ENCODE results near the gene RAMP1. TPM values are rescaled to one million over a fixed set of nuclear protein-coding genes. Genes with fewer than 3 reads are reported as not detected.

RAMP1 gene
- total RNA-seq, 4 donors from 2014 or later: 44.1 to 591 (median 424) TPM

GRCh38 chr2:237820421-237820820 is 39.0 kb upstream of the RAMP1 start:
- Histone ChIP-seq H3K27me3 (no peaks in the 10 kb centered on the region), H3K4me1 (no peaks in the 10 kb centered on the region), H3K36me3 (no peaks in the 10 kb centered on the region), H3K9me3 (no peaks in the 10 kb centered on the region), H3K27ac (no peak overlapping the region), H3K4me3 (no peak overlapping the region)
- DNase-seq: no peak
- no peak for TF ChIP-seq POLR2A (IDR thresholded peaks at IDR 0.05)
- TF ChIP-seq CTCF (IDR thresholded peaks at IDR 0.05): no peak
- intact Hi-C loops (cut with DNase I; ENCODE audit: low total_unique reads): no loop called here

- DNase-seq: no peak
- TF ChIP-seq CTCF (IDR thresholded peaks at IDR 0.05) (no peak), POLR2A (IDR thresholded peaks at IDR 0.05) (no peak)
- Histone ChIP-seq H3K4me3 (no peak overlapping the region), H3K4me1 (no peaks in the 10 kb centered on the region), H3K9me3 (no peaks in the 10 kb centered on the region), H3K36me3 (no peaks in the 10 kb centered on the region), H3K27me3 (no peaks in the 10 kb centered on the region), H3K27ac (no peak overlapping the region)
- intact Hi-C loops (cut with DNase I; ENCODE audit: low total_unique reads): no loop called here
These were observed 35.9 kb upstream of the RAMP1 start for GRCh38 chr2:237823544-237823943.

- no peak for TF ChIP-seq POLR2A (IDR thresholded peaks at IDR 0.05)
- TF ChIP-seq CTCF (IDR thresholded peaks at IDR 0.05): no peak
- no peak overlapping the region for H3K4me3 ChIP-seq
- H3K4me1 ChIP-seq: no peaks in the 10 kb centered on the region
- H3K9me3 ChIP-seq: no peaks in the 10 kb centered on the region
- no peak overlapping the region for H3K27ac ChIP-seq
- DNase-seq: no peak
- H3K36me3 ChIP-seq: no peaks in the 10 kb centered on the region
- intact Hi-C loops (cut with DNase I; ENCODE audit: low total_unique reads): no loop called here
- H3K27me3 ChIP-seq: no peaks in the 10 kb centered on the region
These were observed 35.3 kb upstream of the RAMP1 start for GRCh38 chr2:237824085-237824484.

GRCh38 chr2:237827421-237827987 is 31.9 kb upstream of the RAMP1 start:
- TF ChIP-seq CTCF (IDR thresholded peaks at IDR 0.05) (no peak), POLR2A (IDR thresholded peaks at IDR 0.05) (no peak)
- H3K27me3 ChIP-seq: no peaks in the 10 kb centered on the region
- H3K27ac ChIP-seq: no peak overlapping the region
- no peak overlapping the region for H3K4me3 ChIP-seq
- no peaks in the 10 kb centered on the region for H3K9me3 ChIP-seq
- no peak for DNase-seq
- no peaks in the 10 kb centered on the region for H3K4me1 ChIP-seq
- no peaks in the 10 kb centered on the region for H3K36me3 ChIP-seq
- intact Hi-C loops (cut with DNase I; ENCODE audit: low total_unique reads): no loop called here

GRCh38 chr2:237830522-237830921 is 28.9 kb upstream of the RAMP1 start:
- Histone ChIP-seq H3K27ac (no peak overlapping the region), H3K36me3 (no peaks in the 10 kb centered on the region), H3K27me3 (no peaks in the 10 kb centered on the region), H3K4me3 (no peak overlapping the region), H3K4me1 (no peaks in the 10 kb centered on the region), H3K9me3 (no peaks in the 10 kb centered on the region)
- intact Hi-C loops (cut with DNase I; ENCODE audit: low total_unique reads): no loop called here
- TF ChIP-seq CTCF (IDR thresholded peaks at IDR 0.05) (no peak), POLR2A (IDR thresholded peaks at IDR 0.05) (no peak)
- DNase-seq: no peak
